Endothelial cell of umbilical vein (primary cell): ENCODE data around the gene TMEM18. TPM values are rescaled to one million over a fixed set of nuclear protein-coding genes. Genes with fewer than 3 reads are reported as not detected.

Experiments used
- BruUV-seq: library from RNA; stranded (reverse); fragments of 400-500 nt; replicated peaks from 2 replicates; lab custom pipeline; 2021; lab: Mats Ljungman, UMichigan
- CTCF ChIA-PET: fragments of 300-600, 350-600 bp; sonication (Branson Sonifier 250); formaldehyde crosslinking; loops from one replicate; lab custom pipeline; 2021; ENCODE audit warnings: antibody characterized with exemption, inconsistent platforms; lab: Charles Lee
- POLR2A ChIA-PET: fragments of 300-600, 350-600 bp; sonication (Branson Sonifier 250); formaldehyde crosslinking; loops from one replicate; lab custom pipeline; 2021; ENCODE audit warnings: antibody characterized with exemption, inconsistent platforms; lab: Charles Lee
- DNase-seq: peaks from one replicate; pipeline ENCODE4 v3.0.0-alpha.2; 2011; ENCODE audit warnings: low read depth, low spot score
- FAIRE-seq: peaks from 2 replicates; lab custom pipeline; 2011; peaks lifted over from hg19 to GRCh38; lab: Jason Lieb, UNC
- H2AFZ ChIP-seq: 2 replicates; pipeline ENCODE4 v1.6.0; 2012; ENCODE audit warnings: low read depth, low read length, control low read depth, inconsistent platforms
- H3K27ac ChIP-seq: 2 replicates; pipeline ENCODE4 v1.5.1; 2011; ENCODE audit warnings: low read depth, mild to moderate bottlenecking, control low read depth, low read length, moderate library complexity; ENCODE audit not compliant: insufficient read depth
- H3K27me3 ChIP-seq, 2 experiments: 2 replicates each; pipeline versions ENCODE4 v1.6.0 to v1.6.1; 2011; ENCODE audit warnings: low read length in 2 of 2, mixed read lengths in 1 of 2; ENCODE audit not compliant: control insufficient read depth in 2 of 2, insufficient read depth in 2 of 2
- H3K36me3 ChIP-seq, 2 experiments: 2 replicates in 1 of 2; 3 replicates in 1 of 2; pipeline ENCODE4 v1.5.1; 2011; ENCODE audit warnings: low read length in 2 of 2, mild to moderate bottlenecking in 1 of 2, moderate library complexity in 1 of 2; ENCODE audit not compliant: control insufficient read depth in 2 of 2, insufficient read depth in 2 of 2; ENCODE audit errors: extremely low read depth in 1 of 2
- H3K4me1 ChIP-seq: 3 replicates; pipeline ENCODE4 v1.5.1; 2011; ENCODE audit warnings: mild to moderate bottlenecking, low read length; ENCODE audit not compliant: control insufficient read depth, insufficient read depth; ENCODE audit errors: extremely low read depth
- H3K4me2 ChIP-seq: 2 replicates; pipeline ENCODE4 v1.6.1; 2011; ENCODE audit warnings: low read length, control low read depth, mixed read lengths; ENCODE audit not compliant: insufficient read depth
- H3K4me3 ChIP-seq, 3 experiments: fragments of 200-600 bp in 1 of 3; sonication (generic), shearing (Covaris generic) in 1 of 3; replicated peaks in 1 of 3; 2 replicates each; pipeline ENCODE4 v1.5.1; 2011 to 2016; ENCODE audit warnings: control low read depth in 3 of 3, low read length in 3 of 3, mild to moderate bottlenecking in 2 of 3, inconsistent platforms in 1 of 3, low read depth in 1 of 3, moderate library complexity in 1 of 3; ENCODE audit not compliant: insufficient read depth in 1 of 3
- H3K79me2 ChIP-seq: 2 replicates; pipeline ENCODE4 v1.6.0; 2012; ENCODE audit warnings: low read length, inconsistent platforms; ENCODE audit not compliant: control insufficient read depth, insufficient read depth
- H3K9ac ChIP-seq: replicated peaks from 2 replicates; pipeline ENCODE3; 2011; ENCODE audit warnings: low read length, control low read depth; ENCODE audit not compliant: insufficient read depth; ENCODE audit errors: extremely low read depth
- H3K9me1 ChIP-seq: replicated peaks from 3 replicates; pipeline ENCODE4 v1.6.0; 2011; ENCODE audit warnings: mild to moderate bottlenecking, low read length; ENCODE audit not compliant: control insufficient read depth, insufficient read depth; ENCODE audit errors: extremely low read depth
- H3K9me3 ChIP-seq: replicated peaks from 2 replicates; pipeline ENCODE4 v1.5.1; 2012; ENCODE audit warnings: low read length, inconsistent platforms; ENCODE audit not compliant: control insufficient read depth, insufficient read depth
- H4K20me1 ChIP-seq: replicated peaks from 2 replicates; pipeline ENCODE3; 2011; ENCODE audit warnings: mild to moderate bottlenecking, low read length; ENCODE audit not compliant: control insufficient read depth, insufficient read depth; ENCODE audit errors: extremely low read depth
- EZH2 ChIP-seq: IDR thresholded peaks from 2 replicates; pipeline ENCODE4 v1.6.1; 2012; ENCODE audit warnings: borderline replicate concordance, low read depth, mild to moderate bottlenecking, moderate library complexity, low read length, inconsistent platforms; ENCODE audit not compliant: severe bottlenecking
- FOS ChIP-seq: IDR thresholded peaks from 2 replicates; pipeline ENCODE4 v1.6.1; 2011; ENCODE audit warnings: mild to moderate bottlenecking, low read length, moderate library complexity, borderline replicate concordance; ENCODE audit not compliant: insufficient read depth
- GATA2 ChIP-seq: IDR thresholded peaks from 2 replicates; pipeline ENCODE4 v1.7.0; 2011; ENCODE audit warnings: low read depth, mild to moderate bottlenecking, moderate library complexity, mixed read lengths, low read length; ENCODE audit not compliant: insufficient read length, insufficient read depth
- JUN ChIP-seq: IDR thresholded peaks from 2 replicates; pipeline ENCODE4 v1.6.1; 2011; ENCODE audit warnings: borderline replicate concordance, low read depth; ENCODE audit not compliant: insufficient read length, insufficient read depth
- MAX ChIP-seq: IDR thresholded peaks from 2 replicates; pipeline ENCODE4 v1.6.1; 2011; ENCODE audit not compliant: insufficient read depth, insufficient read length
- MYC ChIP-seq: IDR thresholded peaks from one replicate; pipeline ENCODE4 v1.6.1; 2011; ENCODE audit warnings: mild to moderate bottlenecking, low read depth, low read length
- POLR2A ChIP-seq: IDR thresholded peaks from 2 replicates; pipeline ENCODE4 v1.6.1; 2012; ENCODE audit warnings: low read depth, mild to moderate bottlenecking, control low read depth, low read length
- POLR2AphosphoS5 ChIP-seq: IDR thresholded peaks from 2 replicates; pipeline ENCODE4 v1.6.1; 2012; ENCODE audit warnings: low read depth, mild to moderate bottlenecking, control low read depth, low read length, moderate library complexity; ENCODE audit not compliant: insufficient read depth
- dilution Hi-C: fragments of 300-500 bp; cut with MboI; formaldehyde crosslinking; loops from one replicate; pipeline ENCODE4 v1.15.0; 2019; ENCODE audit warnings: low sequenced_read_pairs; ENCODE audit not compliant: extremely low pct_ligation_motif_present
- intact Hi-C: fragments of 100-400 bp; cut with micrococcal nuclease; formaldehyde crosslinking; loops from one replicate; pipeline ENCODE4 v1.10.0; 2022
- polyA plus RNA-seq, 4 experiments: library from polyadenylated mRNA; depleted of rRNA in 3 of 4; stranded (reverse) in 3 of 4; unstranded in 1 of 4; fragments of >200 nt; gene quantifications; 2 replicates each; pipeline versions ENCODE4 v1.2.1 to v1.2.3, GENCODE V29; 2011 to 2012; ENCODE audit warnings: missing spikeins in 1 of 4
- total RNA-seq: library from RNA; stranded (reverse); gene quantifications from 2 replicates; pipeline ENCODE4 v1.2.3, GENCODE V29; 2021
- TF ChIP-seq, protein P1 (sequence below), 2 donors: IDR thresholded peaks; 1 replicate in 1 of 2; 2 replicates in 1 of 2; pipeline ENCODE4 v1.5.1; 2011; ENCODE audit warnings: low read length in 2 of 2, mild to moderate bottlenecking in 2 of 2, moderate library complexity in 2 of 2, control low read depth in 1 of 2, inconsistent platforms in 1 of 2, low read depth in 1 of 2; ENCODE audit not compliant: insufficient read depth in 1 of 2; ENCODE audit errors: extremely low read depth in 1 of 2

TMEM18 gene
- total and polyA plus RNA-seq, 2 donors (not counting 3 experiments of a cell fraction or from before 2014, with no cell fraction given): 19.1 to 23.1 TPM

- Histone ChIP-seq H3K27ac (no peak overlapping the region), H3K4me1 (no peaks in the 10 kb centered on the region), H3K36me3 (no peaks in the 10 kb centered on the region), H3K4me2 (no peak overlapping the region), H3K79me2 (no peaks in the 10 kb centered on the region), H3K9ac (no peak overlapping the region), H3K27me3 (no peaks in the 10 kb centered on the region), H4K20me1 (no peaks in the 10 kb centered on the region), H2AFZ (no peak overlapping the region), H3K4me3 (no peak overlapping the region), H3K9me1 (no peaks in the 10 kb centered on the region), H3K9me3 (no peaks in the 10 kb centered on the region)
- DNase-seq: no peak
- POLR2A ChIA-PET: no interaction called here
- intact Hi-C loops (no loop called here), dilution Hi-C loops (no loop called here)
- FAIRE-seq: no peak
- TF ChIP-seq POLR2A (no peak), MYC (no peak), MAX (no peak), POLR2AphosphoS5 (no peak), GATA2 (no peak), JUN (no peak), EZH2 (no peak), FOS (no peak)
- TF ChIP-seq, protein P1, sequence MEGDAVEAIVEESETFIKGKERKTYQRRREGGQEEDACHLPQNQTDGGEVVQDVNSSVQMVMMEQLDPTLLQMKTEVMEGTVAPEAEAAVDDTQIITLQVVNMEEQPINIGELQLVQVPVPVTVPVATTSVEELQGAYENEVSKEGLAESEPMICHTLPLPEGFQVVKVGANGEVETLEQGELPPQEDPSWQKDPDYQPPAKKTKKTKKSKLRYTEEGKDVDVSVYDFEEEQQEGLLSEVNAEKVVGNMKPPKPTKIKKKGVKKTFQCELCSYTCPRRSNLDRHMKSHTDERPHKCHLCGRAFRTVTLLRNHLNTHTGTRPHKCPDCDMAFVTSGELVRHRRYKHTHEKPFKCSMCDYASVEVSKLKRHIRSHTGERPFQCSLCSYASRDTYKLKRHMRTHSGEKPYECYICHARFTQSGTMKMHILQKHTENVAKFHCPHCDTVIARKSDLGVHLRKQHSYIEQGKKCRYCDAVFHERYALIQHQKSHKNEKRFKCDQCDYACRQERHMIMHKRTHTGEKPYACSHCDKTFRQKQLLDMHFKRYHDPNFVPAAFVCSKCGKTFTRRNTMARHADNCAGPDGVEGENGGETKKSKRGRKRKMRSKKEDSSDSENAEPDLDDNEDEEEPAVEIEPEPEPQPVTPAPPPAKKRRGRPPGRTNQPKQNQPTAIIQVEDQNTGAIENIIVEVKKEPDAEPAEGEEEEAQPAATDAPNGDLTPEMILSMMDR (IDR thresholded peaks at IDR 0.05; ENCODE audit: extremely low read depth in 1 of 2, insufficient read depth in 1 of 2, low read depth in 1 of 2, low read length in 2 of 2): no peak
- CTCF ChIA-PET: no interaction called here
- no TSS peak for BruUV-seq
Measured at GRCh38 chr2:689877-690510, 12.8 kb upstream of the TMEM18 start.
